Mucosa of descending colon (tissue), 3 donors: ENCODE results near the gene CIAO2A. TPM values are rescaled to one million over a fixed set of nuclear protein-coding genes. Genes with fewer than 3 reads are reported as not detected.
A peak's percentile ranks its signal among the peaks of the same experiment; 100 is the strongest.

Experiments used
- ATAC-seq: fragments of 200-7000 bp; cut with Tn5 transposase; one replicate; pipeline ENCODE4 v1.9.1; 2020; ENCODE audit warnings: mild to moderate bottlenecking, moderate library complexity
- DNase-seq, 3 donors: peaks; one replicate each; pipeline ENCODE4 v3.0.0-alpha.2; 2020
- H3K36me3 ChIP-seq: fragments of 200-600 bp; one replicate; pipeline ENCODE4 v1.8.0; 2021; ENCODE audit warnings: low read depth, mild to moderate bottlenecking
- H3K4me1 ChIP-seq: fragments of 200-600 bp; one replicate; pipeline ENCODE4 v1.8.0; 2021; ENCODE audit warnings: low read depth, mild to moderate bottlenecking
- H3K4me3 ChIP-seq: fragments of 200-600 bp; one replicate; pipeline ENCODE4 v1.8.0; 2021; ENCODE audit warnings: mild to moderate bottlenecking
- H3K9me3 ChIP-seq: fragments of 200-600 bp; one replicate; pipeline ENCODE4 v1.8.0; 2021; ENCODE audit warnings: mild to moderate bottlenecking
- intact Hi-C, 2 donors: fragments of 100-400 bp; cut with DNase I in 1 of 2; cut with micrococcal nuclease in 1 of 2; formaldehyde crosslinking; loops; one replicate each; pipeline versions ENCODE4 v1.11.0 to v1.11.1; 2022; cut with DNase I, micrococcal nuclease
- total RNA-seq, 3 donors: library from RNA; stranded (reverse); fragmentation: NEBNext Ultra II Directional in 2 of 3; extraction: Animal tissue kit (Norgen Biotek cat#: 25700) in 2 of 3; gene quantifications; one replicate each; pipeline versions ENCODE4 v1.2.1 to v1.2.4, GENCODE V29; 2021 to 2023
- TF ChIP-seq, protein P1 (sequence below): fragments of 200-600 bp; IDR thresholded peaks from one replicate; pipeline ENCODE4 v1.8.0; 2022; ENCODE audit warnings: antibody characterized with exemption, mild to moderate bottlenecking
- donor health status: DM: no; HTN: no; CAD: no; lungs with moderate emphysema.
- donor health status: DM: no; HTN: no; CAD: no.
- donor health status: DM: no; HTN: yes; CAD: no.

Gene CIAO2A
- total RNA-seq, 3 donors from 2014 or later, result 49.7 to 94.5 (median 78.9) TPM

DNA sequence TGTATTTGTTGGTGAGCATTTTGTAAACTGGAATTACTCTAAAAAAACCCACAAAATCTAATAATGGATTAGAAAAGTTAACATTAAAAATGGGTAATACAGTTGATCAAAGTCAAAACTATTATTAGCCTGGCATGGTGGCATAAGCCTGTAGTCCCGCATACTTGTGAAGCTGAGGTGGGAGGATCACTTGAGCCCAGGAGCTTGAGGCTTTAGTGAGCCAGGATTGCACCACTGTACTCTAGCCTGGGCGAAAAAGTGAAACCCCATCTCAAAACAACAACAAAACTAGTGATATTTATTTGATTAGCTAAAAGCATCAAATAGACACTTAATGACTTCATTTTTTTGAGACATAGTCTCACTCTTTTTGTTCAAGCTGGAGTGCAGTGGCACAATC is 5.7 kb upstream of the CIAO2A start:
- Histone ChIP-seq H3K9me3 (no peaks in the 10 kb centered on the region), H3K4me1 (peaks cover 37% of the 10 kb centered on the region), H3K4me3 (no peak overlapping the region), H3K36me3 (no peaks in the 10 kb centered on the region)
- DNase-seq, result no peak
- intact Hi-C loops, result no loop called here
- TF ChIP-seq, protein P1, sequence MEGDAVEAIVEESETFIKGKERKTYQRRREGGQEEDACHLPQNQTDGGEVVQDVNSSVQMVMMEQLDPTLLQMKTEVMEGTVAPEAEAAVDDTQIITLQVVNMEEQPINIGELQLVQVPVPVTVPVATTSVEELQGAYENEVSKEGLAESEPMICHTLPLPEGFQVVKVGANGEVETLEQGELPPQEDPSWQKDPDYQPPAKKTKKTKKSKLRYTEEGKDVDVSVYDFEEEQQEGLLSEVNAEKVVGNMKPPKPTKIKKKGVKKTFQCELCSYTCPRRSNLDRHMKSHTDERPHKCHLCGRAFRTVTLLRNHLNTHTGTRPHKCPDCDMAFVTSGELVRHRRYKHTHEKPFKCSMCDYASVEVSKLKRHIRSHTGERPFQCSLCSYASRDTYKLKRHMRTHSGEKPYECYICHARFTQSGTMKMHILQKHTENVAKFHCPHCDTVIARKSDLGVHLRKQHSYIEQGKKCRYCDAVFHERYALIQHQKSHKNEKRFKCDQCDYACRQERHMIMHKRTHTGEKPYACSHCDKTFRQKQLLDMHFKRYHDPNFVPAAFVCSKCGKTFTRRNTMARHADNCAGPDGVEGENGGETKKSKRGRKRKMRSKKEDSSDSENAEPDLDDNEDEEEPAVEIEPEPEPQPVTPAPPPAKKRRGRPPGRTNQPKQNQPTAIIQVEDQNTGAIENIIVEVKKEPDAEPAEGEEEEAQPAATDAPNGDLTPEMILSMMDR, result no peak
- ATAC-seq, result no peak

DNA sequence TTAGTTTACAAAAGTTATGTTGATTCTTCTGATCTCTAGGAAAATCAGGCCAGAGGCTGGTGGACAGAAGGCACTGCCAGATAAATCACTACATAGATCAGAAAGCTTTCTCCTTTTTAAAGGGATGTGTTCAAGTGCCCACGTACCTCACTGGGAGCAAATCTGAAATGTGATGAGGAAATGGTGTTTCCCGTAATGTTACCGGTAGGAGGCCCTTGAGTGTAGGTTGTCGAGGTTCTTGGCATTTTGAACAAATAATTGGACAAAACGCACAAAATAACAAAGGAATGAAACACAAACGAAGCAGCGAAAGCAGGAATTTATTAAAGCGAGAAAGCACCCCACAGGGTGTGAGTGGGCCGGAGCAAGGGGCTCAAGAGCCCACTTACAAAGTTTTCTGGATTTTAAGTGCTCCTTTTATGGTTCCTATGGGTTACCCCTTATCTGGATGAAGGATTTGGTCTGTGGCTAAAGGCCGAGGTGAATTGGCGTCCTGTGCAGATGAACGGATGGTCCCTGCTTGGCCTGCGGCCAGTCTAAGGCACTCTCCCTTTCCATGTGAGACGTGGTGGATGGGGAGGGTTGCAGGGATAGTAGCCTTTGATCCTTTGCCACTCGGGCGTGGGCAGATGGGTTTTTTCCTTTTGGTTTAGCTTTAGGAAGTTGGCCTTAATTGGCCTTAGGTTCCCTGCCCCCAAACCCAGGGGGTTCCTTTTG is 3.2 kb upstream of the CIAO2A start:
- no peak for ATAC-seq
- Histone ChIP-seq H3K4me3 (peak overlapping the region; percentile 87), H3K36me3 (no peaks in the 10 kb centered on the region), H3K9me3 (no peaks in the 10 kb centered on the region), H3K4me1 (peaks cover 47% of the 10 kb centered on the region)
- TF ChIP-seq, protein P1, result no peak
- peak in 2 of 3 donors; percentile 29 for DNase-seq
- intact Hi-C loops, result no loop called here

DNA sequence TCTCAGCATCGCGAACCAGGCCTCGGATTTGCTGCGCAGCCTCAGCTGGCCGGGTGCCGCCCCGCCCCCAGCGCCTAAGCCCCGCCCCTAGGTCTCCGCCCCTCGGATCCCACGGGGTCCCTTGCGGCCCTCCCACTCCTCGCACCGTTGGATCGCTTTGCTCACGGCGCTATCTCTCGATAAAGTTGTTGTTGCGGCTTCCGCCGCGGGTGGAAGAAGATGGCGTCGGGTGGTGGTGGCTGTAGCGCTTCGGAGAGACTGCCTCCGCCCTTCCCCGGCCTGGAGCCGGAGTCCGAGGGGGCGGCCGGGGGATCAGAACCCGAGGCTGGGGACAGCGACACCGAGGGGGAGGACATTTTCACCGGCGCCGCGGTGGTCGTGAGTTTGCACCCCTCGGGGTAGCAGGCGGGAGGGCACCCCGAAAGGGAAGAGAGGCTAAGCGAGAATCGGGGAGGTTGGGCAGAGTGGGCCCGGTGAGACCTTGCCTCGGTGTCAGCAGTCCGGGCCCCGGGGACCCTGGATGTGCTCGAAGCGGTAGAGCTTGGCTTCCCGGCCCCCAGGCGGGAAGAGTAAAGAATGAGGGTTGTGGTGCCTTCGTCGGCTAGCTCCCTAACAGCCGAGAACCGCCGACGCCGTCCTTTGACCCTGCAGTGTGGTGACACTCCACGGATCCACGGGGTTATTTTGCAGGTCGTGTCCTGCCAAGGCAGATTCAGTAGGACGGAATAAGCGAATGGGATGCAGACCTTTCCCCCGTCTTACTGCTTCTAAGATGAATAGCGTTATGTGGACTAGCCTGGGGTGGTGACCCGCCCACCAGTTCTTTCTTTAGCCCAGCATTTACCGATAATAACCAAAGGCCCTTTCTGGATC is 2.4 kb upstream of the CIAO2A start, which contains the start of gene SNX1:
TSS of gene SNX1 (plus strand) at position 188 of the 873 bp plus-strand sequence. CDS start at position 220, 32 bp downstream.
- H3K36me3 ChIP-seq, result no peaks in the 10 kb centered on the region
- intact Hi-C loops, result no loop called here
- peak within 1 kb of the TSS; percentile 87 for H3K4me3 ChIP-seq
- peaks cover 48% of the 10 kb centered on the region for H3K4me1 ChIP-seq
- TF ChIP-seq, protein P1, result no peak
- ATAC-seq (peak; percentile 83), DNase-seq (peak; percentile 96 to 98 (median 96))
- H3K9me3 ChIP-seq, result no peaks in the 10 kb centered on the region

DNA sequence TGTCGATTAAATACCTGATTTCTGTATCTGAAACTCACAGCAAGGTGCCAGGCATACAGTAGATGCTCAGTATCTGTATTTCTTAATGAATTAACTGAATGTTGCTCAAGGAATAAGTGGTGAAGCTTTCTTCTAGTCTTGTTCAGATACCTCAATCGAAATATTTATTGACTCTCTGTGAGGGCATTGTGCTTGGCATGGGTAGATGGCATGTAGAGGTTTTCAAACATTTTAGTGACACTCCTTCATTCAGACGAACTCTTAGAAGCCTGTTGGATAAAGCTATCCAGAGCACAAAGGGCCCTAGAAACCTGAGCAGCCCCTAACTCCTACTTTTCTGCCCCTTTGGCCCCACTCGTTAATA is 1.8 kb upstream of the CIAO2A start:
- intact Hi-C loops, result no loop called here
- peaks cover 45% of the 10 kb centered on the region for H3K4me1 ChIP-seq

DNA sequence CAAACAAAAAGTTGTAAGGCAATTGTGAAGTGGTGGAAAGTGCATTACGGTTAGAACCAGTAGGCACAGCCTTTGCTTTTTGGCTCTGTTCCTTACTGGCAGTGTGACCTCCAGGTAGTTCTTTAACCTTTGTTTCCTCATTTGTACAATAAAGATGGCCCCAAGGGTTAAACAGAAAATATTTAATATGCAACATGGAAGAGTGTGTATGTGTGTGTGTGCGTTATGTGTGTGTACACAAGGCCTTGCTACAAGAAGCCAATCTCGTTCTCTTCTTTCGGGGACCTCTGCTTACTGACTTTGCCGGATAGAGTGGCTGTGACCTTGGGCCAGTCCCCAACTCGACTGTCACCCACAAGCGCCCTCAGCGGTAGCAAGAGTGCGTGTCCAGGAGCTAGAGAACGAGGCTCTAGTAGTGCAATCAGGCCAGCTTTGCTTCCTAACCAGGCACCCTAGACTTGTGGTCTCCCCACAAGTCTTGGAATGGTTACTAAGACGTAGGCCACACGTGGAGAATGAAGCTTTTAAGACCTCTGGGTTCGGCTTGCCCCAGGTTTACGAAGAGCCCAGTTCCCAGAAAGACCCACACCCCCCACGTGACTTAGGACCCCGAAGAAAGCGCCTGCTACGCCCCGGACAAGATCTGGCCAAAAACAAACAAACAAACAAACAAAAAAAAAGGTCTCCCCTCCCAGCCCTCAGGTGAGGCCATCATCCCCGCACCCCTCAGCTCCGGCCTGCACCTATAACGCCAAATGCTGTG is 593 bp downstream of the CIAO2A start:
- DNase-seq (peak; percentile 66 to 73 (median 68)), ATAC-seq (peak; percentile 39)
- Histone ChIP-seq H3K9me3 (no peaks in the 10 kb centered on the region), H3K4me1 (peaks cover 34% of the 10 kb centered on the region), H3K36me3 (no peaks in the 10 kb centered on the region), H3K4me3 (peak overlapping the region; percentile 35)
- intact Hi-C loops, result no loop called here
- TF ChIP-seq, protein P1, result no peak

More for the DNA sequence above, 1.8 kb upstream of the CIAO2A start:
- ATAC-seq, result no peak
- Histone ChIP-seq H3K9me3 (no peaks in the 10 kb centered on the region), H3K36me3 (no peaks in the 10 kb centered on the region), H3K4me3 (no peak overlapping the region)
- TF ChIP-seq, protein P1, result no peak
- no peak for DNase-seq
